RWPE1 (cell line): ENCODE results near the gene CAMK1D.
"Not testable (repeated sequence)": the region's sequence is repeated elsewhere in the genome, so short reads cannot be mapped to it uniquely, and the experiment has no call there.

Experiments
- CTCF ChIA-PET: fragments of 350-600 bp; sonication (Branson Sonifier 250); formaldehyde crosslinking; extraction: SDS; loops from one replicate; lab custom pipeline; 2021; lab: Yijun Ruan, JAX
- POLR2A ChIA-PET: fragments of 400-600 bp; formaldehyde crosslinking; extraction: SDS; loops from one replicate; lab custom pipeline; 2020; ENCODE audit warnings: antibody characterized with exemption; ENCODE audit not compliant: low non-redundant PET; lab: Yijun Ruan, JAX
- DNase-seq: peaks from one replicate; pipeline ENCODE4 v3.0.0; 2012; ENCODE audit warnings: low spot score
- H3K27ac ChIP-seq: fragments of 450-650 bp; 2 replicates; pipeline ENCODE4 v1.5.1; 2017
- TF ChIP-seq, protein P1 (sequence below): fragments of 450-650 bp; conservative IDR thresholded peaks from 2 replicates; pipeline ENCODE4 v1.5.1; 2017; ENCODE audit warnings: low read depth, mild to moderate bottlenecking

Gene CAMK1D

DNA sequence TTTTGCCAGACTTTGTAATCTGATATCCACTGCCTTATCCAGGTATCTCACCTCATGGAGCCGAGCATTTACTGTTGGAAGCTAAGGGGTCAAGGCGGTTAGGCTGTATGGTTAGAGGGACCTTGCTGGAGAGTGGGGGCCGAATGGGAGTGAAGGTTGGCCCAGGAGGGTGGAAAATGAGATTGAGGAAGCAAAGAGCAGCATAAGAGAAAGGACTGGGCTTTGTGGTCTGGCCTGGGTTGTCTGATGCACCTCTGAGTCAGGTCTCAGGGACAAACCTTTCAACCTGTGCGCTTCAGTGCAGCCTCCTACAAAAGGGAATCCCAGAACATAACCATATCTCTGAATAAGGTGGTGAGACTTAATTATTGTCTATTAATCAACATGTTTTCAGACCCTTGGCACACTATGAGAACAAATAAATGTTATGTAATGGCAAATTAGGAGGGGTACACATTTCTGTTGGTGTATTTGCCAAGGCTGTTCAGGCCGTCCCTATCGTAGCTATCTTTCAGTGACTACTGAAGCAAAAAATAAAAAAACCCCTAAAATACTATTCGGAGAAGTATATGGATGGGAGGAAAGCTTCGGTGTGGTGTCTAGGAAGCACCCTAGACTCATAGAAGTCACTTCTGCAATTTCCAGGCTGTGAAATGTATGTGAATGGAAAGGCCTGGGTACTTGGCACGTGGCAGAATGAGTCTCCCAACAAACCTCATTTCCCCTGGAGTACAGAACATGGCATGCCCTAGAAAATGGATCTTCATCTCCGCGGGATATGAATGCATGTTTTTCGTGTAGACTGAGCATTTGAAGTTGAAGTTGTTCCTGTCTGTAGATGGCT is 4.3 kb downstream of the CAMK1D start:
- no peak for DNase-seq
- POLR2A ChIA-PET, result interaction anchor here (0.6 kb wide), 1 partner anchor 64 kb away, joined by 7 read pairs; no protein-coding TSS in a partner anchor
- TF ChIP-seq, protein P1, sequence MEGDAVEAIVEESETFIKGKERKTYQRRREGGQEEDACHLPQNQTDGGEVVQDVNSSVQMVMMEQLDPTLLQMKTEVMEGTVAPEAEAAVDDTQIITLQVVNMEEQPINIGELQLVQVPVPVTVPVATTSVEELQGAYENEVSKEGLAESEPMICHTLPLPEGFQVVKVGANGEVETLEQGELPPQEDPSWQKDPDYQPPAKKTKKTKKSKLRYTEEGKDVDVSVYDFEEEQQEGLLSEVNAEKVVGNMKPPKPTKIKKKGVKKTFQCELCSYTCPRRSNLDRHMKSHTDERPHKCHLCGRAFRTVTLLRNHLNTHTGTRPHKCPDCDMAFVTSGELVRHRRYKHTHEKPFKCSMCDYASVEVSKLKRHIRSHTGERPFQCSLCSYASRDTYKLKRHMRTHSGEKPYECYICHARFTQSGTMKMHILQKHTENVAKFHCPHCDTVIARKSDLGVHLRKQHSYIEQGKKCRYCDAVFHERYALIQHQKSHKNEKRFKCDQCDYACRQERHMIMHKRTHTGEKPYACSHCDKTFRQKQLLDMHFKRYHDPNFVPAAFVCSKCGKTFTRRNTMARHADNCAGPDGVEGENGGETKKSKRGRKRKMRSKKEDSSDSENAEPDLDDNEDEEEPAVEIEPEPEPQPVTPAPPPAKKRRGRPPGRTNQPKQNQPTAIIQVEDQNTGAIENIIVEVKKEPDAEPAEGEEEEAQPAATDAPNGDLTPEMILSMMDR, result no peak
- CTCF ChIA-PET, result interaction anchor here (0.7 kb wide), 1 partner anchor 17 kb away, joined by 4 read pairs; no protein-coding TSS in a partner anchor
- H3K27ac ChIP-seq, result no peak overlapping the region

DNA sequence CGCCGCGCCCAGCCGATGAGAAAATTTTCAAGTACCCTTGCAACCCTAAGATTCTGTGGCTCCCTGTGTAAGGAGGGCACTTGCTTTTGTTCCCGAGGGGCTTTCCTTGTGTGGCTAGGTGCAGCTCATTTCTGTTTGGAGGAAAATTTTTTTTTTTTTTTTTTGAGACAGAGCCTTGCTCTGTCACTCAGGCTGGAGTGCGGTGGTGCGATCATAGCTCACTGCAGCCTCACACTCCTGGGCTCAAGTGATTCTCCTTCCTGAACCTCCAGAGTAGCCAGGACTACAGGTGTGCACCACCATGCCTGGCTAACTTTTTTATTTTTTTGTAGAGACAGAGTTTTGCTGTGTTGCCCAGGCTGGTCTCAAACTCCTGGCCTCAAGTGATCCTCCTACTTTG is 5.3 kb downstream of the CAMK1D start:
- POLR2A ChIA-PET, DNase-seq, H3K27ac ChIP-seq, CTCF ChIA-PET: not testable (repeated sequence)

GRCh38 chr10:12355384-12355783 is 6.0 kb downstream of the CAMK1D start:
- TF ChIP-seq, protein P1, result no peak
- ChIA-PET POLR2A (no interaction called here), CTCF (no interaction called here)
- H3K27ac ChIP-seq, result no peak overlapping the region
- DNase-seq, result no peak

DNA sequence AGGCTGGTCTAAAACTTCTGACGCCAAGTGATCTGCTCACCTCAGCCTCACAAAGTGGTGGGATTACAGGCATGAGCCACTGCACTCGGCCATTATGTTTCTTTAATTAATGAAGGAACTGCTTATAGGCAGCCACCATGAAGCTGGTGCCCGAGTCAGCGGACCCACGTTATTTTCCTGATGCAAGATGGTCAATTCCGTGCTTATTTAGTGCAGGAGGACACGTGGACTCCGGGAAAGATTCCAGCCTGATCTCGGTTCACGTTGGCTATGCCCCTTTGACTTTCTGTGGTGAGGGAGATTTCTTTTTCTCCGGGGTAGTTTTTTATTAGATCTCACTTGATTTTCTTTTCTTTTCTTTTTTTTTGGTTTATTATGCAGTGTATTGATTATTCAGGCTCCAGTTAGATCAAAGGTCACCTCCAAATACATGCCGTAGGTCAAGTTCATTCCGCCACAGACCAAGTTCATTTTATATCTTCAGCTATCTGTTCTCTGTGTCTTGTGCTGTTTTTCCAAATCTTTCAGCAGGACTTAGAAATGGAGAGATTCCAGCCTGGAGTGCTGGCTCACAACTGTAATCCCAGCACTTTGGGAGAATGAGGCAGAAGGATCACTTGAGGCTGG is 8.3 kb downstream of the CAMK1D start:
- POLR2A ChIA-PET, result interaction anchor here (0.6 kb wide), 1 partner anchor 12 kb away, joined by 6 read pairs; no protein-coding TSS in a partner anchor
- CTCF ChIA-PET, result interaction anchor here (0.6 kb wide), 1 partner anchor 1090 kb away, joined by 7 read pairs; no protein-coding TSS in a partner anchor

GRCh38 chr10:12358863-12359564 is 9.7 kb downstream of the CAMK1D start:
- ChIA-PET POLR2A (interaction anchor here (0.6 kb wide), 1 partner anchor 308 kb away, joined by 5 read pairs; no protein-coding TSS in a partner anchor), CTCF (interaction anchor here (0.7 kb wide), 2 partner anchors 79 to 260 kb away, joined by 3 read pairs; no protein-coding TSS in a partner anchor)
- TF ChIP-seq, protein P1, result no peak
- H3K27ac ChIP-seq, result no peak overlapping the region
- no peak for DNase-seq

More for the DNA sequence above, 8.3 kb downstream of the CAMK1D start:
- DNase-seq, result no peak
- H3K27ac ChIP-seq, result no peak overlapping the region
- TF ChIP-seq, protein P1, result no peak

GRCh38 chr10:12360461-12360860 is 11.1 kb downstream of the CAMK1D start:
- DNase-seq, result no peak
- POLR2A ChIA-PET, result no interaction called here
- H3K27ac ChIP-seq, result no peak overlapping the region
- TF ChIP-seq, protein P1, result no peak
- CTCF ChIA-PET, result interaction anchor here (0.8 to 1.0 kb wide), 2 partner anchors 9 to 96 kb away, joined by 3 read pairs; no protein-coding TSS in a partner anchor

DNA sequence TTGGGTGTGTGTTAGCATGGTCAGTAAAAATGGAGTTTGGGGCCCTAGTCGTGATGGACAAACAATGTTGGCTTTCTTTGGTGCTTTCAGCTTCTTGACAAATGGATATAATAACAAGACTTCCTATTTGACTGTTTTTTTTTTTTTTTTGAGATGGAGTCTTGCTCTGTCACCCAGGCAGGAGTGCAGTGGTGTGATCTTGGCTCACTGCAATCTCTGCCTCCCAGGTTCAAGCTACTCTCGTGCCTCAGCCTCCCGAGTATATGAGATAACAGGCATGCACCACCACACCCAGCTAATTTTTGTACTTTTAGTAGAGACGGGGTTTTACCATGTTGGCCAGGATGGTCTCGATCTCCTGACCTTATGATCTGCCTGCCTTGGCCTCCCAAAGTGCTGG is 11.8 kb downstream of the CAMK1D start:
- DNase-seq, H3K27ac ChIP-seq, POLR2A ChIA-PET: not testable (repeated sequence)
- CTCF ChIA-PET, result interaction anchor here (0.6 kb wide), 2 partner anchors 282 to 415 kb away, joined by 3 to 5 read pairs; no protein-coding TSS in a partner anchor
